Left kidney (tissue), 2 donors: ENCODE data around the gene SRRM3. TPM values are rescaled to one million over a fixed set of nuclear protein-coding genes. Genes with fewer than 3 reads are reported as not detected.
A peak's percentile ranks its signal among the peaks of the same experiment; 100 is the strongest.
"Not testable (repeated sequence)": the region's sequence is repeated elsewhere in the genome, so short reads cannot be mapped to it uniquely, and the experiment has no call there.

Experiments
- DNase-seq: peaks from one replicate; pipeline ENCODE4 v3.0.0-alpha.2; 2013
- polyA plus RNA-seq: library from polyadenylated mRNA; unstranded; fragments of 120-200 nt; gene quantifications from one replicate; pipeline ENCODE4 v1.2.1, GENCODE V29; 2013; ENCODE audit not compliant: insufficient read length

SRRM3 gene
- polyA plus RNA-seq, 1 donor: 2.1 TPM

DNA sequence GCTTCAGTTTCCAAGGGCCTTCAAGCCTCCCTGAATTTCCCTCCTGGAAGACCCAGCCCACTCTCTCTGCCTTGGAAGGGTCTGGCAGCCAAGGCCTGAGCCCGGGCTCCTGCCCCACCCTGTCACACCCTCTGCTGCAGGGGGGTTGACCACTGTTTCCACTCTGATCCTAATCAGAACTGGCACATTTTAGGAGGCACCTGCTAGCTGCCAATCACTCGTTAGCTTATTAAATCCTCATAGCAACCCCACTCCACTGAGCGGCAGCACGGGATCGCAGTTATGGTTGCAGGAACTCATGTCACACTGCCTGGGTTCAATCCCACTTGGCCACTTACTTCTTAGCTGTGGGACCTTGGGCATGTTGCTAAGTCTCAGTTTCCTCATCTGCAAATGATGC lies 113.7 kb downstream of the SRRM3 start:
- DNase-seq: no peak

DNA sequence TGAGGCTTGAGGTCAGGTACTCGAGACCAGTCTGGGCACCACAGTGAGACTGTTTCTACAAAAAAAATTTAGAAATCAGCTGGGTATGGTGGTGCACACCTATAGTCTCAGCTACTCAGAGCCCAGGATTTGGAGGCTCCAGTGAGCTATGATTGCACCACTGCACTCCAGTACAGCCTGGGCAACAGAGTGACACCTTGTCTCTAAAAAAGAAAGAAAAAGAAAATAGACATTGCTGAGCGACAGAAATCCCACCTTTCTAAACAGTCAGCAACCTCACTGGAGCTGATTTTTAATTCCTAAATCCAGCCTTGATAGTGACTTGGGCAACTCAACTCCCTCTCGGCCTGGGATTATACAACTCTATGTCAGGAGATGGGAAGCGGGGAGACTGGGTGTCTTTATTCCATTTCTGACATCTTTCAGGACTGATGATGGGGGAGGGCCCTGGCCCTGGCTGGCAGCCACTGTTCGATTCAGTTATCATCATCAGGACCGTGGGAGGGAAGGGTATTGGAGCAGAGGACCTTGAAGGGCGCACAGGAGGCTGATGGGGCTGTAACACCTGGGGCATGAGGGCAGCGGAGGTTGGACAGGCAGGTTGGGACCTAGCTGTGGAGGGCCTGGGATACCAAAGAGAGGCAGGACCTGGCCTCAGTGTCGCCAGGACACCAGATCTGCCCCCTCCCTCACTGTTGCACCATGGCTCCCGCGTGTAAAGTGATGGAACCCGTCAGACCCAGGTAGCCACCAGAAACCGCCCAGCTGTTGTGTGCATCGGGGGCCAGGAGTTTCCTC lies 115.5 kb downstream of the SRRM3 start:
- no peak for DNase-seq

DNA sequence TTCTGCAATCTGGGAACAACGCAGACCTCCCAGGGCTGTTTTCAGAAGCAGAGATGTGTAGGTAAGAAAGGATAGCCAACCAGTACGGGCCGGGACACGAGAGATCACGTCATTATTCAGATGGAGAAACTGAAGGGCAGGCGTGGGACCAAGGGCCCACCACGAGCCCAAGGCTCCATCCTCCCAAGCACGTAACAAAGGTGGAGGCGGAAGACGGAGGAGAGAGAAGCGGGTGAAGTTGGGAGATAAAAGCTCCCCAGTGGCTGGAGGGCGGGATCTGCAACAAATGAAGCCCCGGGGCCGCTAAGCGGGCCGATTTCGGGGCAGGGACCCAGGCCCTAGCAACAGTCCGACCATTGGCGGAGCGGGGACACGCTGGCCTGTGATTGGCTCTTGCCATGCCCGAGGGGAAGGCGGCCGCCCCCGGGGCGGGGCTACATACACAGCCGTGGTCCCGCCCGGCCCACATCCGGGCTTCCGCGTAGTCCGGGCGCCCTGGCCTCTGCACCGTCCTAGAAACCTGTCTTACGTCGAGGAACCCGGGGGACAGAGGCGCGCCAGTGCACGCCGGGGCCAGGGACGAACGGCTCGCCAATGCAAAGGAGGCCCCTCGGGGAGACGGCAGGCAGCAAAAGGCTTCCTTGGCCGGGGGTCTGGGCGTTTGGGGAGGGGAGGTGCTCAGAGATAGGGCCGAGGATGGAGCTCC lies 116.2 kb downstream of the SRRM3 start:
- DNase-seq: peak; percentile 96

DNA sequence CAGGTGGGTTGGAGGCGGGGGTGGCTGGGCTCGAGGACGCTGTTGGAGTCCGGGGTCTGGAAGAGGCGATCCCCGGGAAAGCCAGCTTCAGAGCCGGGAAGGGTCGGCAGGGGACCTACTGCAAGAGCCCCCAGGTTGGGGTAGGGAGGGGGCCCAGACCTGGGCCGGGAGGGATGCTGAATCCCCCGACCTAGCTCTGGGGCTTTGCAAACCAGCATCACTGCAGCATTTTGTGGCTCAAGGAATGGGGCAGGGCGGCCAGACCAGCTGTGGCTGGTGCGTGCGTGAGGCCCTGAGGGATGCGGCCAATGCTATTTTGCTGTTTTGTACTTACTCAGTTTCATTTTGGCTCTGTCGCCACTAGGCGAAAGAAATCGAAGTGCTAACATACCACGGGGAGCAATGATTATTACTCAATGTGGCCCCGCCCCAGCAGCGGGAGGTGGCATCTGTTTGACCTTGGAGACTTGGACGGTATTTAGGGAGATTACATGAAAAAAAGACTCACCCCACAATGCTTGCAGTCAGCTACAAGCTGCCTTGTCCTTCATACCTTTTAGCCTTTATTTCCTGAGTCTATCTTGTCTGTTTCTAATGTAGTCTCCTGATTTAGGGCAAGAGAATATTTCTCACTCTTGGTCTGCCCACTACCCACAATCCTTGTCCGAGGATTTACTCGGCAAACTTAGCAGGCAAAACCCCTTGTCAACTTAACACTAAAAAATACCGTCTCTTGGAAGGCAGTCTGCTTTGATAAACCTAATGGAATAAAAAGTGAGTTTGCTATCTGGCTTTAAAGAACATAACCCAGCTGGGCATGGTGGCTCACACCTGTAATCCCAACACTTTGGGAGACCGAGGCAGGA lies 117.0 kb downstream of the SRRM3 start:
- peak; percentile 60 for DNase-seq

DNA sequence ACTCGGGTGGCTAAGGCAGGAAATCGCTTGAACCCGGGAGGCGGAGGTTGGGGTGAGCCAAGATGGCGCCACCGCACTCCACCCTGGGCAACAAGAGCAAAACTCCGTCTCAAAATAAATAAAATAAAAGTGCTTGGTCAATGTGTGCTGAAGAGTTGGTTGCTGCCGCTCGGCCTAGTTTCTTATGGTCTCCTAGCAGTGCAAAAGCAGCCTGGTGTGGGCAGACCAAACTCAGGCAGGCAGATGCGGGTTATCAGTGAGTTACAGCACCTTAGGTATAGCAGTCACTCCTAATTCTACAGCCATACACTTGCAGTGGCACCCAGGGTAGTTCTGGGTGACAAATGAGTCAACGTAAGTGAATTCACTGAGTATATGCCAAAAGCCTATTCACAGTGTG lies 123.4 kb downstream of the SRRM3 start:
- DNase-seq: no peak

DNA sequence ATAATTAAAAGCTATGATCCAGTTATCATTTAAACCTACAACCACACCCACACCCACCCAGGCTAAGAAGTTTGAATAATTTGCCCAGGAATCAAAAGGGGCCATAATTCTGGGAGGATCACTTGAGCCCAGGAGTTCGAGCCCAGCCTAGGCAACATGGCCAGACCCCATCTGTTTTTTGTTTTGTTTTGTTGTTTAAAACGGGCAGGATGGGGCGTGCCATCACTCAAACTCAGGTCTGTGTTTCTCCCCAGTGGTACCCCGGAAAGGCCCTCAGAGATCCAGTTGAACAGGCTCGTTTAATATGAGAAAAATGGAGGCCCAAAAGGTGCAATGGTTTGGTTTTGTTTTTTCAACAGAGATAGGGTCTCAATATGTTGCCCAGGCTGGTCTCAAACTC lies 124.1 kb downstream of the SRRM3 start:
- no peak for DNase-seq

DNA sequence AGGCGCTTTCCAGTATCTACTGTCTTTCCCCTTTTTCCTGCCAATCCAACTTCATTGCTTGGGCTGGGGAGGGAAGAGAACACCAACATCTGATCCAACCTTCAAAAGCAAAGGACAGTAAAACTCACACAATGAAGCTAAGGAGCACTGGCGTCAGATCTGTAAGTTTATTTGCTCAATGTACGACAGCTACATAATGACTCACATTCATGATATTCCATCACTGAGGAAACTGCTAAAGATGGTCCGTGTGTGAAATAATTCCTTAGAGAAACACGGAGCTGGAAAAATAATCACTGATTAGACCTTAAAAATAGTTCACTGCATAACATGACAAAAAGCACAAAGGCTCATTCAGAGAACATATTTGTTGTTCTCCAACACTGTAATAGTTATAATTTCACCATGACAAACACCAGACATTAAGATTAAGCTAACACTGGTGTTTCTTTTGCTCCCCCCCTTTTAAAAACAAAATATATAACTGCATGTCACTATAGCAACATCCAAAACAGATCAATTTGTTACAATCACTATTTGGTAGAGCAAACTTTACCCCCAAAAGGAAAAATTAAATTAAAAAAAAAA lies 125.0 kb downstream of the SRRM3 start:
- DNase-seq: no peak

DNA sequence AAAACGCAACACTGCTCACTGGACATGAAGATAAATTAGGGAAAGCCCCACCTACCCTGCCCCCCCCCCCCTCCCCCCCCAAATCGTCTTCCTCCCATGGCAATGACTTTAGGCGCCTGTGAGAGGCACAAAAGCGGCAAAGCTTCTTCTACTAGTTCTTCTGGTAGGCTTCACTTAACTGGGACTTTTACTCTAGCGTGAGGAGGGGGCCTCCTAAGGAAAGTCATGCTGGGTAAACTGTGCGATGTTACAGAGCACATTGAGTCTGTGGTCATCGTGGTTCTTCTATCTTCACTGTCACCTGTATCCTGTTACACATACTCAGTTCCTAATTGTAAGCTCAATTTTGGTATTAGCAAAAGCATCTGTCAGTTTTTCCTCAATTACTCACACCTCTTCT lies 125.9 kb downstream of the SRRM3 start:
- no peak for DNase-seq

DNA sequence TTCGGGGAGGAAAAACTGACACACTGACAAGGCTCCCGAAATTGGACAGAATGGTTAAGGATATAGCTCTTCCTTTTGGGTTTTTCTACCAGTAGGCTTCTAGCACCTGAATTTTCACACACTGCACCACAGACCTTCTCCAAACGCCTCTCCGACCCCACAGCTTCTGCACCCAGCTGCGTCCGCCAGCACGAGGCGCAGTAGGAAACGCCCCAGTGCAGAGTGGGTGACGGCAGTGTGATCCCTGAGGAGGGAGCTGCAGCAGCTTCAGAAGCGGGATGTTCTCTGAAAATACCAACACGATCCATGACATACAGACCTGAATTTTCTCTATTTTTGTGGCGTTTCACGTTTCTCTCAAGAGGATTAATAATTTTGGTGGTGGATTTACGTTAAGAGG lies 126.7 kb downstream of the SRRM3 start:
- DNase-seq: no peak

DNA sequence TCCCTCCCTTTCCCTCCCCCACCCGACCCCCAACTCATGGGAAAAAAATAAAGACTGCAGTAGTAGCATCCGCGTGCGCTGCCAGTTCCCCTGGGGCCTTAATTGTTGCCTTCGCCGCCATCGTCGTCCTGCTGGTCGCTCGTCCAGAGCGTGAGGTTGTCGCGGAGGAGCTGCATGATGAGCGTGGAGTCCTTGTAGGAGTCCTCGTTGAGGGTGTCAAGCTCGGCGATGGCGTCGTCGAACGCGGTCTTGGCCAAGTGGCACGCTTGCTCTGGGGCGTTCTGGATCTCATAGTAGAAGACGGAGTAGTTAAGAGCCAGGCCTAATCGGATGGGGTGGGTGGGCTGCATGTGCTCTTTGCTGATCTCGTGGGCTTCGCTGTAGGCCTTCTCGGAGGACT lies 127.8 kb downstream of the SRRM3 start:
- DNase-seq: no peak

DNA sequence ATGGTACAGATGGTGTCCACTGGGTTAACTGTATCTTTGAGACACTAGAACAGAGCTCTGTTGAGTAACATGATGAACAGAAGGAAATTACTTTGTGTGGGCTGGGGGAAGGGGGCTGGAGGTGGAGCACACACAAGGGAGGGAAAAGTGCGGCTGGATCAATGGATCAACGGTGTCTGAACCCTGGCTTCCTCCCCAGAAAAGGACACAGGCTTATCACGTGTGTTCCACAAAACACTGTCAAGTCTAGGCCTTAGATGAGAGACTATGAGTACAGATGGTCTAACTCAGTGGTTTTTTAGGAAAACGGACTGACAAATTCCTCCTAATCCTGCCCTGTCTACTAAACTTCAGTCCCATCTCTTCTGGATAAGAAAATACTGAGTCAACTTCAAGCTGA lies 128.6 kb downstream of the SRRM3 start:
- no peak for DNase-seq

DNA sequence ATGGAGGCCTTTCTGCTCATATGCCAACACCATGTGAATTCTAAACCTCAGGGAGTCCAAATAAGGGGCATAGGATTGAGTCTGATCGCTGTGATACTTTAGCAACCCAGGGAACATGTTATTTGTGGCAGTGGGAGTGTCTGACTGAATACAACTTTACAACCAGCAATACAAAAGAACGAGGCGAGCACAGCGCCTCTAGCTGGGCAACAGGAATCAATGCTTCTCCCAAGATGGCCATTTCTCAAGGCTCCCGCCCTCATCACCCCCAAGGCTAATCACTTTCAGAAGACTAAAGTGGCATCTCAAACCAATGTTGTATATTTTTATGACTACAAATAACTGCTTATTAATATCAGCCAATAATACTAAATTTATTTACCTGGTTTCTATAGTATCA lies 129.0 kb downstream of the SRRM3 start:
- no peak for DNase-seq

DNA sequence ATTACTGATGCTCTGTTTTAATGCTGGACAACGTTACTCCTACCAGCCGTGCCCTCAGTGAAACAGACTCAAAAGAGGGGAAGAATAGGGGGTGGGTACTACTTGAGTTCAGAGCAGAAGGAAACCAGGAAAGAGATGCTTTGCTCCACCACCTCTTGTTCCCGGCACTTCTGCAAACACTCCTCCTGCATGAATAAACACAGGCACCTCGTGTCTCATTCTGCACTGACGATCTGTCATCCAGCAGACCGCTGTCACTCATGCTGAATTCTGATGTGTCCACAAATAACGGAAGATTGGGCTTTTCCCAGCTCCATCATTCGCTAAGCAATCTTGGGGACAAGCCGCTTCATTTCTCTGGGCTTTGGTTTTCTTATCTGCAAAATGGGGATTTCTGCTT lies 130.4 kb downstream of the SRRM3 start:
- DNase-seq: no peak

DNA sequence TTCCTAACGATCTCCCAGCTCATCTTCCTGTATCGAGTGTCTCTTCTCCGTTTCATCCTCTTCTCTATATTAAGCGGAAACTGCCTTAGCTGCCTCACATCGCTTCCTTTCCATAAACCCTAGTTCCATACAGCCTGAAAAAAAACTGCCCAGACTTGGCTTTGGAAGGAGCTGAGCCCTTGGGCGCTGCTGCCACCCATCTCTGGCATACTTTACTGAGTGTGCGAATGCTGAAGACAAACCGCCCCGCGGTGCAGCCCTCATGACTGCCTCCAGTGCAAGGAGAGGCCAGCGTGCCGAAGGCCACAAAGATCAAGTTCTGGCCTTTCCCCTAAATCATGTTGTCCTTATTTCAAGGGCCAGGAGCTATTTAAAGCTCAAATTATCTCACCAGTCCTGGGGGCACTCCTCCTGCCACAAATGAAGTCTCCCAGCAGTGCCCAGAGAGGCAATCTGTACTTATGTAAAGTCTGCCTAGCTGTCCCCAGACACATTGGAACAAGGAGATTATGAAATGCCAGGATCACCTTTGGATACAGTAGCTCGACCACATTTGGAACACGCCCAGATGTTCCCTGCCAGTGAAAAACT lies 131.9 kb downstream of the SRRM3 start:
- DNase-seq: peak; percentile 41

DNA sequence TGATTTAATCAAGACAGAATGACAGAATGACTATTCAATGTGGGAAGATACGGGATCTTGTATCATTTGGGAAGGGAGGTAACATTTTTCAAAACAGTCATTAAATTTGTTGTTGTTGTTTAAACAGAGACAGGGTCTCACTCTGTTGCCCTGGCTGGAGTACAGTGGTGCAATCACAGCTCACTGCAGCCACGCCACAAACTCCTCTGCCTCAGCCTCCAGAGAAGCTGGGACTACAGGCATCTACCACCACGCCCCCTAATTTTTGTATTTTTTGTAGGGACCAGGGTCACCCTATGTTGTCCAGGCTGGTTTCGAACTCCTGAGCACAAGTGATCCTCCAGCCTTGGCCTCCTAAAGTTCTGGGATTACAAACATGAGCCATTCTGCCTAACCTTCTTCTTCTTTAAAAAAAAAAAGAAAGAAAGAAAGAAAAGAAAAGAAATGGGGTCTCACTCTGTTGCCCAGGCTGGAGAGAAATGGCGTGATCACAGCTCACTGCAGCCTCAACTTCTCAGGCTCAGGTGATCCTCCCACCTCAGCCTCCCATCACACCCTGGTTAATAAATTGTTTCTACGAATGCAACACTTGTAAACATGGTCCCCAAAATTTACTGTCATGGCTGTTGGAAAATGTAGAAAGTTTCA lies 132.7 kb downstream of the SRRM3 start:
- DNase-seq: no peak

DNA sequence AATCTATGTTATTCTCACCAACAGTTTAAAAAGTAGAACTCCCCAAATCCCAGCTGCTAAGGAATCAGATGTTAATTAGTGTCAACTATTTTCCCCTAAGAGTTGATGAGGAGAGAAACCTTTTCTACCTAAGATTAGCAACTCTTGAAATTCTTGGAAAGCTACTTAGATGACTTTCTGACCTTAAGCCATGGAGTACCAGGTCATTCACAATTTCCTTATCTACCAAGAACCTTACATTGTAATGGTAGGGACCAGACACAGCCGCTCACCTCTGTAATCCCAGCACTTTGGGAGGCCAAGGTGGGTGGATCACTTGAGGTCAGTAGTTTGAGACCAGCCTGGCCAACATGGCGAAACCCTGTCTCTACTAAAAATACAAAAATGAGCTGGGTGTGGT lies 133.7 kb downstream of the SRRM3 start:
- DNase-seq: not testable (repeated sequence)

DNA sequence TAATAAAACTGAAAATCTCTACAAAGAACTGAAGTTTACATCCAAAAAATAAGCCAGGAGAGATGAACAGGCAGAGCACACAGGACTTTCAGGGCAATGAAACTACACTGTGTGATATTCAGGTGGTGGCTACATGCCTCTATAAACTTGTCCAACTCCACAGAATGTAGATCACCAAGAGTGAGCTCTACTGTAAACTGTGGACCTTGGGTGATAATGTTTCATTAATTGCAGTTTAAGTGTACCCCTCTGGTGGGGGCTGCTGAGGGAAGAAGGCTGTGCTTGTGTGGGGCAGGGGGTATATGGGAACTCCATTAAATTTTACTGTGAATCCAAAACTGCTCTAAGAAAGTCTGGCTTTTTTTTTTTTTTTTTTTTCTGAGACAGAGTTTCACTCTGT lies 134.4 kb downstream of the SRRM3 start:
- DNase-seq: no peak
